Activated naive CD4-positive, alpha-beta T cell (primary cell): ENCODE data around the gene GRIN1.
"Not testable (repeated sequence)": the region's sequence is repeated elsewhere in the genome, so short reads cannot be mapped to it uniquely, and the experiment has no call there.

Experiments used
- DNase-seq, 4 experiments: peaks; one replicate each; lab custom pipeline; 2025; lab: John Stamatoyannopoulos, UW

The GRIN1 gene

GRCh38 chr9:137111788-137112563, 27.0 kb upstream of the GRIN1 start:
- DNase-seq = no peak

- DNase-seq = no peak
Measured at GRCh38 chr9:137112564-137113384, 26.2 kb upstream of the GRIN1 start.

- no peak for DNase-seq
Measured at GRCh38 chr9:137113385-137114159, 25.4 kb upstream of the GRIN1 start.

GRCh38 chr9:137114220-137114612, 24.7 kb upstream of the GRIN1 start:
- DNase-seq = no peak

GRCh38 chr9:137114613-137115393, 24.2 kb upstream of the GRIN1 start, which contains the start of gene DPP7:
Gene DPP7 (minus strand): TSS chr9:137114733. CDS start chr9:137114713, 20 bp downstream.
- peak; percentile 49 to 76 (median 56) for DNase-seq

- DNase-seq = no peak
Measured at GRCh38 chr9:137115394-137116026, 23.4 kb upstream of the GRIN1 start.

- DNase-seq = no peak
Measured at GRCh38 chr9:137116027-137116507, 22.9 kb upstream of the GRIN1 start.

GRCh38 chr9:137116728-137117127, 22.2 kb upstream of the GRIN1 start:
- DNase-seq = no peak

GRCh38 chr9:137117269-137117731, 21.7 kb upstream of the GRIN1 start:
- no peak for DNase-seq

GRCh38 chr9:137118092-137118603, 20.8 kb upstream of the GRIN1 start:
- not testable (repeated sequence) for DNase-seq

- DNase-seq = not testable (repeated sequence)
Measured at GRCh38 chr9:137121927-137122795, 16.8 kb upstream of the GRIN1 start.

- not testable (repeated sequence) for DNase-seq
Measured at GRCh38 chr9:137122796-137123467, 16.0 kb upstream of the GRIN1 start.

- no peak for DNase-seq
Measured at GRCh38 chr9:137123468-137123837, 15.5 kb upstream of the GRIN1 start.

- DNase-seq = not testable (repeated sequence)
Measured at GRCh38 chr9:137123952-137124462, 14.9 kb upstream of the GRIN1 start.

- DNase-seq = no peak
Measured at GRCh38 chr9:137126786-137127185, 12.2 kb upstream of the GRIN1 start.

- no peak for DNase-seq
Measured at GRCh38 chr9:137127301-137128157, 11.4 kb upstream of the GRIN1 start.

GRCh38 chr9:137128158-137128861, 10.6 kb upstream of the GRIN1 start:
- DNase-seq = no peak
